ENCODE measurements around the gene ATP8B4. TPM values are rescaled to one million over a fixed set of nuclear protein-coding genes. Genes with fewer than 3 reads are reported as not detected.

ATP8B4 gene
- total and polyA plus RNA-seq, 4 donors: 1.9 to 19.7 (median 12.4) TPM

DNA sequence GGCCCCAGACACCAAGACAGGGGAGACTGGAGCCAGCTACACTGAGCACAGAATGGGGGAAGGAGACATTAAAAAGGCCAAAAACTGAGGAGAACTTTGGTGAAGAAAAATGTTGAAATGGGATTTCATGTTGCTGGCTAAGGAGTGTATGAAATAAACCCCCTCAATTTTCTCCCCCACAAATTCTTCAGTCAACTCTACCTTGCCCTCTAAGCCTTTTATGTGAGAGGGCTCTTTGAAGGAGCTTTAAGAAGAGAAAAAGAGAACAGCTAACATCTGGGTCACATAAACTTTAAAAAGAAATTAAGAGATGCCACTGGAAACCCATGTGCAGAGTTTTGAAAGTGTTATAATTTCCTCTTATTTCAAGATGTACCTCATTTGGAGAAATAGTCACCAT lies 88.6 kb downstream of the ATP8B4 start:
- Histone ChIP-seq H3K27me3 (ENCODE audit: control insufficient read depth in 4 of 4, insufficient read depth in 4 of 4, low read length in 3 of 4) (no peaks in the 10 kb centered on the region), H3K4me1 (ENCODE audit: control insufficient read depth in 4 of 4, insufficient read depth in 4 of 4, low read length in 3 of 4) (no peaks in the 10 kb centered on the region), H3K4me3 (ENCODE audit: low read depth in 1 of 3, low read length in 3 of 3) (no peak overlapping the region), H3K9me3 (ENCODE audit: control insufficient read depth in 4 of 4, low read length in 3 of 4) (no peaks in the 10 kb centered on the region), H3K27ac (ENCODE audit: low read depth in 1 of 2, low read length in 2 of 2) (no peak overlapping the region), H3K9ac (ENCODE audit: low read depth in 1 of 2, low read length in 2 of 2) (no peak overlapping the region), H3K36me3 (ENCODE audit: control insufficient read depth in 4 of 4, insufficient read depth in 3 of 4, low read depth in 1 of 4, low read length in 3 of 4) (no peaks in the 10 kb centered on the region)
- no peak for DNase-seq (ENCODE audit: low spot score)
- TF ChIP-seq EGR1 (IDR thresholded peaks at IDR 0.05; ENCODE audit: low read depth in 2 of 2) (no peak), HNF4A (conservative IDR thresholded peaks at IDR 0.05) (no peak), FOXA2 (IDR thresholded peaks at IDR 0.05) (no peak), YY1 (IDR thresholded peaks at IDR 0.05) (no peak), FOXA1 (IDR thresholded peaks at IDR 0.05) (no peak), RXRA (IDR thresholded peaks at IDR 0.05) (no peak), NR2F2 (IDR thresholded peaks at IDR 0.05) (no peak), RAD21 (IDR thresholded peaks at IDR 0.05) (no peak)
- TF ChIP-seq, protein P1, sequence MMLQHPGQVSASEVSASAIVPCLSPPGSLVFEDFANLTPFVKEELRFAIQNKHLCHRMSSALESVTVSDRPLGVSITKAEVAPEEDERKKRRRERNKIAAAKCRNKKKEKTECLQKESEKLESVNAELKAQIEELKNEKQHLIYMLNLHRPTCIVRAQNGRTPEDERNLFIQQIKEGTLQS (IDR thresholded peaks at IDR 0.05): no peak
- TF ChIP-seq, protein P2, sequence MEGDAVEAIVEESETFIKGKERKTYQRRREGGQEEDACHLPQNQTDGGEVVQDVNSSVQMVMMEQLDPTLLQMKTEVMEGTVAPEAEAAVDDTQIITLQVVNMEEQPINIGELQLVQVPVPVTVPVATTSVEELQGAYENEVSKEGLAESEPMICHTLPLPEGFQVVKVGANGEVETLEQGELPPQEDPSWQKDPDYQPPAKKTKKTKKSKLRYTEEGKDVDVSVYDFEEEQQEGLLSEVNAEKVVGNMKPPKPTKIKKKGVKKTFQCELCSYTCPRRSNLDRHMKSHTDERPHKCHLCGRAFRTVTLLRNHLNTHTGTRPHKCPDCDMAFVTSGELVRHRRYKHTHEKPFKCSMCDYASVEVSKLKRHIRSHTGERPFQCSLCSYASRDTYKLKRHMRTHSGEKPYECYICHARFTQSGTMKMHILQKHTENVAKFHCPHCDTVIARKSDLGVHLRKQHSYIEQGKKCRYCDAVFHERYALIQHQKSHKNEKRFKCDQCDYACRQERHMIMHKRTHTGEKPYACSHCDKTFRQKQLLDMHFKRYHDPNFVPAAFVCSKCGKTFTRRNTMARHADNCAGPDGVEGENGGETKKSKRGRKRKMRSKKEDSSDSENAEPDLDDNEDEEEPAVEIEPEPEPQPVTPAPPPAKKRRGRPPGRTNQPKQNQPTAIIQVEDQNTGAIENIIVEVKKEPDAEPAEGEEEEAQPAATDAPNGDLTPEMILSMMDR (IDR thresholded peaks at IDR 0.05; ENCODE audit: low read depth, low read length, missing input control): no peak
- TF ChIP-seq, protein P3, sequence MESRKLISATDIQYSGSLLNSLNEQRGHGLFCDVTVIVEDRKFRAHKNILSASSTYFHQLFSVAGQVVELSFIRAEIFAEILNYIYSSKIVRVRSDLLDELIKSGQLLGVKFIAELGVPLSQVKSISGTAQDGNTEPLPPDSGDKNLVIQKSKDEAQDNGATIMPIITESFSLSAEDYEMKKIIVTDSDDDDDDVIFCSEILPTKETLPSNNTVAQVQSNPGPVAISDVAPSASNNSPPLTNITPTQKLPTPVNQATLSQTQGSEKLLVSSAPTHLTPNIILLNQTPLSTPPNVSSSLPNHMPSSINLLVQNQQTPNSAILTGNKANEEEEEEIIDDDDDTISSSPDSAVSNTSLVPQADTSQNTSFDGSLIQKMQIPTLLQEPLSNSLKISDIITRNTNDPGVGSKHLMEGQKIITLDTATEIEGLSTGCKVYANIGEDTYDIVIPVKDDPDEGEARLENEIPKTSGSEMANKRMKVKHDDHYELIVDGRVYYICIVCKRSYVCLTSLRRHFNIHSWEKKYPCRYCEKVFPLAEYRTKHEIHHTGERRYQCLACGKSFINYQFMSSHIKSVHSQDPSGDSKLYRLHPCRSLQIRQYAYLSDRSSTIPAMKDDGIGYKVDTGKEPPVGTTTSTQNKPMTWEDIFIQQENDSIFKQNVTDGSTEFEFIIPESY (IDR thresholded peaks at IDR 0.05): no peak
- TF ChIP-seq, protein P4, sequence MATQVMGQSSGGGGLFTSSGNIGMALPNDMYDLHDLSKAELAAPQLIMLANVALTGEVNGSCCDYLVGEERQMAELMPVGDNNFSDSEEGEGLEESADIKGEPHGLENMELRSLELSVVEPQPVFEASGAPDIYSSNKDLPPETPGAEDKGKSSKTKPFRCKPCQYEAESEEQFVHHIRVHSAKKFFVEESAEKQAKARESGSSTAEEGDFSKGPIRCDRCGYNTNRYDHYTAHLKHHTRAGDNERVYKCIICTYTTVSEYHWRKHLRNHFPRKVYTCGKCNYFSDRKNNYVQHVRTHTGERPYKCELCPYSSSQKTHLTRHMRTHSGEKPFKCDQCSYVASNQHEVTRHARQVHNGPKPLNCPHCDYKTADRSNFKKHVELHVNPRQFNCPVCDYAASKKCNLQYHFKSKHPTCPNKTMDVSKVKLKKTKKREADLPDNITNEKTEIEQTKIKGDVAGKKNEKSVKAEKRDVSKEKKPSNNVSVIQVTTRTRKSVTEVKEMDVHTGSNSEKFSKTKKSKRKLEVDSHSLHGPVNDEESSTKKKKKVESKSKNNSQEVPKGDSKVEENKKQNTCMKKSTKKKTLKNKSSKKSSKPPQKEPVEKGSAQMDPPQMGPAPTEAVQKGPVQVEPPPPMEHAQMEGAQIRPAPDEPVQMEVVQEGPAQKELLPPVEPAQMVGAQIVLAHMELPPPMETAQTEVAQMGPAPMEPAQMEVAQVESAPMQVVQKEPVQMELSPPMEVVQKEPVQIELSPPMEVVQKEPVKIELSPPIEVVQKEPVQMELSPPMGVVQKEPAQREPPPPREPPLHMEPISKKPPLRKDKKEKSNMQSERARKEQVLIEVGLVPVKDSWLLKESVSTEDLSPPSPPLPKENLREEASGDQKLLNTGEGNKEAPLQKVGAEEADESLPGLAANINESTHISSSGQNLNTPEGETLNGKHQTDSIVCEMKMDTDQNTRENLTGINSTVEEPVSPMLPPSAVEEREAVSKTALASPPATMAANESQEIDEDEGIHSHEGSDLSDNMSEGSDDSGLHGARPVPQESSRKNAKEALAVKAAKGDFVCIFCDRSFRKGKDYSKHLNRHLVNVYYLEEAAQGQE (IDR thresholded peaks at IDR 0.05): no peak

DNA sequence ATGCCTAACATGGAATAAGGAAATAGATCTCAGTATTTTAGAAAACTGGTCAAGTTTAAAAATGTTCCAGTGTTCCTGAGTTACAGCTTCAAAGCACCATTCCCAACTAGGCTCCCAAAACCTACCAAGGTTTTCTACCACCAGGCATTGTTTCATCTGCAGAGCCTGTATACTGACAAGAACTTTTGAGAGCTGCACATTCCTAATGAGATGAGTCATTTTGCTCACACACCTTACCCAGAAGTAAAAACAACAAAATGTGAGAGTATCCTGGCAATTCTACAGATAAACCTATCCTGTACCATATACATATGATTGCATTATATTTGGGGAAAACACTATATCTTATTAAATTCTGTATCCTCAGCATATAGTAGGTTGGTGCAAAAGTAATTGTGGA lies 90.7 kb downstream of the ATP8B4 start:
- DNase-seq (ENCODE audit: low spot score): no peak
- H3K36me3 ChIP-seq (ENCODE audit: control insufficient read depth in 4 of 4, insufficient read depth in 3 of 4, low read depth in 1 of 4, low read length in 3 of 4): no peaks in the 10 kb centered on the region
- no peak overlapping the region for H3K27ac ChIP-seq (ENCODE audit: low read depth in 1 of 2, low read length in 2 of 2)
- no peak overlapping the region for H3K4me3 ChIP-seq (ENCODE audit: low read depth in 1 of 3, low read length in 3 of 3)
- H3K9ac ChIP-seq (ENCODE audit: low read depth in 1 of 2, low read length in 2 of 2): no peak overlapping the region
- no peaks in the 10 kb centered on the region for H3K27me3 ChIP-seq (ENCODE audit: control insufficient read depth in 4 of 4, insufficient read depth in 4 of 4, low read length in 3 of 4)
- no peaks in the 10 kb centered on the region for H3K9me3 ChIP-seq (ENCODE audit: control insufficient read depth in 4 of 4, low read length in 3 of 4)
- no peak for TF ChIP-seq RXRA (IDR thresholded peaks at IDR 0.05)
- peaks cover 0 to 3% (median 0%) of the 10 kb centered on the region in 4 donors for H3K4me1 ChIP-seq (ENCODE audit: control insufficient read depth in 4 of 4, insufficient read depth in 4 of 4, low read length in 3 of 4)

All from liver (tissue), 9 donors.